ENCODE data around the gene HCFC1R1. TPM values are rescaled to one million over a fixed set of nuclear protein-coding genes. Genes with fewer than 3 reads are reported as not detected.

The HCFC1R1 gene
- total and polyA plus RNA-seq, 11 donors = 32.8 to 189 (median 54.6) TPM

DNA sequence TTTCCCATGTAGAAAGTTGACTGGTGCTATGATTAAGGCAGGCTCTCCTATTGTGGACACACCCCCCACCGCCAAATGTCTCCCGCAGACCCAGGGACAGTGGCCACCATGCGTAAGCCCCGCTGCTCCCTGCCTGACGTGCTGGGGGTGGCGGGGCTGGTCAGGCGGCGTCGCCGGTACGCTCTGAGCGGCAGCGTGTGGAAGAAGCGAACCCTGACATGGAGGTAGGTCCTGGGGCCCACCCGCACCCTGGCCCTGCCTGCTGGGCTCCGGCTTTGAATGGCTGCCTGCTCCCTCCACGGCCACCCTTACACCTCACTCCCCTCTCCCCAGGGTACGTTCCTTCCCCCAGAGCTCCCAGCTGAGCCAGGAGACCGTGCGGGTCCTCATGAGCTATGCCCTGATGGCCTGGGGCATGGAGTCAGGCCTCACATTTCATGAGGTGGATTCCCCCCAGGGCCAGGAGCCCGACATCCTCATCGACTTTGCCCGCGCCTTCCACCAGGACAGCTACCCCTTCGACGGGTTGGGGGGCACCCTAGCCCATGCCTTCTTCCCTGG, 26.3 kb upstream of the HCFC1R1 start:
- Histone ChIP-seq H3K4me3 (no peak overlapping the region), H3K27me3 (peaks cover 19 to 51% (median 32%) of the 10 kb centered on the region in 9 donors)

DNA sequence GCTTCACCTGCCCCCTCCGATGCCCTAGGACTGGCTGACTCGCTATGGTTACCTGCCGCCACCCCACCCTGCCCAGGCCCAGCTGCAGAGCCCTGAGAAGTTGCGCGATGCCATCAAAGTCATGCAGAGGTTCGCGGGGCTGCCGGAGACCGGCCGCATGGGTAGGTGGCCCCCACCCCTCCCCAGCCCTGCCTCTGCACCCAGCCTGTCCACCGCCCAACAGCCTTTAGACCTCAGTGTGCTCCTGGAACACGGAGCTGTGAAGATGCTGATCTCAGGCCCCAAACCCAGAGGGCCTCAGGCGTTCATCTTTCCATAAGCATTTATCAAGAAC, 23.6 kb upstream of the HCFC1R1 start:
- intact Hi-C loops (cut with DNase I) = no loop called here
- DNase-seq (no peak), ATAC-seq (no peak)
- no peak overlapping the region for H3K27ac ChIP-seq
- H3K4me3 ChIP-seq = peak overlapping the region in 1 of 12 donors; percentile 66
- peaks cover 4 to 34% (median 16%) of the 10 kb centered on the region in 12 donors for H3K4me1 ChIP-seq
- H3K36me3 ChIP-seq = no peaks in the 10 kb centered on the region
- no peak for TF ChIP-seq POLR2A (IDR thresholded peaks at IDR 0.05)
- TF ChIP-seq, protein P1, sequence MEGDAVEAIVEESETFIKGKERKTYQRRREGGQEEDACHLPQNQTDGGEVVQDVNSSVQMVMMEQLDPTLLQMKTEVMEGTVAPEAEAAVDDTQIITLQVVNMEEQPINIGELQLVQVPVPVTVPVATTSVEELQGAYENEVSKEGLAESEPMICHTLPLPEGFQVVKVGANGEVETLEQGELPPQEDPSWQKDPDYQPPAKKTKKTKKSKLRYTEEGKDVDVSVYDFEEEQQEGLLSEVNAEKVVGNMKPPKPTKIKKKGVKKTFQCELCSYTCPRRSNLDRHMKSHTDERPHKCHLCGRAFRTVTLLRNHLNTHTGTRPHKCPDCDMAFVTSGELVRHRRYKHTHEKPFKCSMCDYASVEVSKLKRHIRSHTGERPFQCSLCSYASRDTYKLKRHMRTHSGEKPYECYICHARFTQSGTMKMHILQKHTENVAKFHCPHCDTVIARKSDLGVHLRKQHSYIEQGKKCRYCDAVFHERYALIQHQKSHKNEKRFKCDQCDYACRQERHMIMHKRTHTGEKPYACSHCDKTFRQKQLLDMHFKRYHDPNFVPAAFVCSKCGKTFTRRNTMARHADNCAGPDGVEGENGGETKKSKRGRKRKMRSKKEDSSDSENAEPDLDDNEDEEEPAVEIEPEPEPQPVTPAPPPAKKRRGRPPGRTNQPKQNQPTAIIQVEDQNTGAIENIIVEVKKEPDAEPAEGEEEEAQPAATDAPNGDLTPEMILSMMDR (IDR thresholded peaks at IDR 0.05) = no peak
- no peaks in the 10 kb centered on the region for H3K9me3 ChIP-seq
- WGBS, 4 donors = 18 to 30% (median 26%) methylated on average over 9 to 13 of the region's 13 CpGs
- H3K27me3 ChIP-seq = peaks cover 32 to 78% (median 50%) of the 10 kb centered on the region in 9 donors

More for the DNA sequence above, 26.3 kb upstream of the HCFC1R1 start:
- ATAC-seq (no peak), DNase-seq (no peak)
- 83 to 88% (median 85%) methylated on average over 14 to 26 of the region's 26 CpGs for WGBS, 4 donors
- Histone ChIP-seq H3K9me3 (no peaks in the 10 kb centered on the region), H3K27ac (no peak overlapping the region), H3K36me3 (no peaks in the 10 kb centered on the region), H3K4me1 (peaks cover 4 to 32% (median 16%) of the 10 kb centered on the region in 12 donors)
- intact Hi-C loops (cut with DNase I) = loop anchor here in 2 of 10 donors (10.0 kb wide), 2 partner anchors 115 to 405 kb away; no protein-coding TSS in a partner anchor
- TF ChIP-seq POLR2A (IDR thresholded peaks at IDR 0.05) = no peak
- TF ChIP-seq, protein P1 (IDR thresholded peaks at IDR 0.05) = no peak

DNA sequence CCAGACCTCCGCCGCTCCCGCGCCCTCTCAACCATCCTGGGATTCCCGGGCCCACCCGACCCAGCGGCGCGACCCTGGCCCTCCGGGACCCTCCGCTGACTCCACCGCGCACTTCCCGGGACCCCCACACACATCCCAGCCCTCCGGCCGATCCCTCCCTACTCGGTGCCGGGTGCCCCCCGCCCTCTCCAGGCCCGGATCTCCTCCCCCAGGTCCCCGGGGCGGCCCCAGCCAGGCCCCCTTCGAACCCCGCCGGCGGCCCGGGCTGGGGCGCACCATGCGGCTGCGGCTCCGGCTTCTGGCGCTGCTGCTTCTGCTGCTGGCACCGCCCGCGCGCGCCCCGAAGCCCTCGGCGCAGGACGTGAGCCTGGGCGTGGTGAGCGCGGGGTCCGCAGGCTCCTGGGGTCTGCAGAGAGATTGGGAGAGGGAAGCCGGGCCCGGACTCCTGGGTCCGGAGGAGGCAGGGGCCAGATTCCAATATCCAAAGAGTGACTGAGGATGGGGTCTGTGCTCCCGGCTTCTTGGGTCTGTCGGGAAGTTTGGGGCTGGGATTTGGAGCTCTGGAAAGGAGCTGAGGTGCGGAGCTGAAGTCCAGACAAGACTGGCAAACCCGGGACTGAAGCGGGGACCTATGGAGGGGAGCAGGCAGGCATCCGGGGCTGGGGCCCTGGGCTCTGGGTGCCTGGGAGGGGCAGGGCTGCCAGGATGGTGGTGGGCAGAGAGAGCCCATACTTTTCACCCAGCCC, 23.1 kb upstream of the HCFC1R1 start:
- Histone ChIP-seq H3K27ac (no peak overlapping the region), H3K9me3 (no peaks in the 10 kb centered on the region), H3K4me3 (peak overlapping the region; percentile 25 to 66 (median 54)), H3K36me3 (no peaks in the 10 kb centered on the region), H3K27me3 (peaks cover 32 to 83% (median 51%) of the 10 kb centered on the region in 9 donors), H3K4me1 (peaks cover 4 to 34% (median 16%) of the 10 kb centered on the region in 12 donors)
- TF ChIP-seq POLR2A (IDR thresholded peaks at IDR 0.05) = no peak
- TF ChIP-seq, protein P1 (IDR thresholded peaks at IDR 0.05) = no peak
- DNase-seq = no peak
- 2% methylated on average over 40 to 54 of the region's 54 CpGs for WGBS, 4 donors
- no peak for ATAC-seq
- intact Hi-C loops (cut with DNase I) = no loop called here
